Fibroblast of mammary gland (primary cell): ENCODE results near the gene OR6C74.

Experiments used
- DNase-seq: peaks from one replicate; pipeline ENCODE4 v3.0.0-alpha.2; 2010; ENCODE audit warnings: low read depth
- H3K4me3 ChIP-seq: 2 replicates; pipeline ENCODE4 v1.5.1; 2011; ENCODE audit warnings: low read depth, mild to moderate bottlenecking, low read length, moderate library complexity; ENCODE audit not compliant: control insufficient read depth
- CTCF ChIP-seq: conservative IDR thresholded peaks from 2 replicates; pipeline ENCODE4 v1.5.1; 2011; ENCODE audit warnings: low read depth, low read length, inconsistent platforms; ENCODE audit not compliant: control insufficient read depth, insufficient read depth

Gene OR6C74

GRCh38 chr12:55244309-55244708 lies at the start of gene OR6C74:
Gene OR6C74, plus strand, starts transcription at chr12:55244609. Its CDS starts 2,679 bp downstream, at chr12:55247288.
- H3K4me3 ChIP-seq, result no peak within 1 kb of the TSS
- no peak for TF ChIP-seq CTCF
- no peak for DNase-seq

GRCh38 chr12:55220725-55221124 lies 23.7 kb upstream of the OR6C74 start, which contains the start of gene OR10A7:
Gene OR10A7, plus strand, starts transcription at chr12:55221025. Its CDS starts 0 bp downstream, at chr12:55221025.
- H3K4me3 ChIP-seq, result no peak within 1 kb of the TSS
- DNase-seq, result no peak
- TF ChIP-seq CTCF, result no peak

GRCh38 chr12:55226523-55226922 lies 17.9 kb upstream of the OR6C74 start:
- no peak for DNase-seq
- no peak for TF ChIP-seq CTCF
- H3K4me3 ChIP-seq, result no peak overlapping the region

GRCh38 chr12:55227643-55228042 lies 16.8 kb upstream of the OR6C74 start:
- H3K4me3 ChIP-seq, result no peak overlapping the region
- DNase-seq, result no peak
- no peak for TF ChIP-seq CTCF

GRCh38 chr12:55246159-55246558 lies 1.8 kb downstream of the OR6C74 start:
- no peak for TF ChIP-seq CTCF
- DNase-seq, result no peak
- H3K4me3 ChIP-seq, result no peak overlapping the region

- H3K4me3 ChIP-seq, result no peak overlapping the region
- DNase-seq, result no peak
- TF ChIP-seq CTCF, result no peak
Measured at GRCh38 chr12:55250944-55251343, 6.5 kb downstream of the OR6C74 start.

GRCh38 chr12:55253281-55253680 lies 8.9 kb downstream of the OR6C74 start:
- TF ChIP-seq CTCF, result no peak
- no peak overlapping the region for H3K4me3 ChIP-seq
- DNase-seq, result no peak
